Activated CD8-positive, alpha-beta T cell treated with anti-CD3 and anti-CD28 coated beads for 36 hours (primary cell): ENCODE measurements around the gene SKI. TPM values are rescaled to one million over a fixed set of nuclear protein-coding genes. Genes with fewer than 3 reads are reported as not detected.
A peak's percentile ranks its signal among the peaks of the same experiment; 100 is the strongest.

Experiments
- ATAC-seq: fragments of 200-7000 bp; cut with Tn5 transposase; one replicate; pipeline ENCODE4 v1.10.0; 2021; ENCODE audit warnings: mild to moderate bottlenecking, moderate library complexity
- CTCF ChIA-PET: fragments of 350-600 bp; sonication (Branson Sonifier 250); formaldehyde crosslinking; loops from one replicate; lab custom pipeline; 2021; ENCODE audit warnings: antibody characterized with exemption; lab: Charles Lee
- POLR2A ChIA-PET: fragments of 350-600 bp; sonication (Branson Sonifier 250); formaldehyde crosslinking; loops from one replicate; lab custom pipeline; 2021; ENCODE audit warnings: antibody characterized with exemption; lab: Charles Lee
- DNase-seq: peaks from one replicate; pipeline ENCODE4 v3.0.0-alpha.2; 2020
- H3K27ac Mint-ChIP-seq: one replicate; pipeline ENCODE4 v1.8.0; 2021; ENCODE audit warnings: mild to moderate bottlenecking, mixed read lengths
- H3K27me3 Mint-ChIP-seq: one replicate; pipeline ENCODE4 v1.8.0; 2021; ENCODE audit warnings: mixed read lengths
- H3K36me3 Mint-ChIP-seq: one replicate; pipeline ENCODE4 v1.8.0; 2021; ENCODE audit warnings: low read depth, mixed read lengths
- H3K4me1 Mint-ChIP-seq: one replicate; pipeline ENCODE4 v1.8.0; 2021; ENCODE audit warnings: low read depth, mixed read lengths
- H3K4me3 Mint-ChIP-seq: one replicate; pipeline ENCODE4 v1.8.0; 2021; ENCODE audit warnings: mild to moderate bottlenecking, moderate library complexity, mixed read lengths
- H3K9me3 Mint-ChIP-seq: one replicate; pipeline ENCODE4 v1.8.0; 2021; ENCODE audit warnings: mixed read lengths
- intact Hi-C: fragments of 100-400 bp; cut with micrococcal nuclease; formaldehyde crosslinking; loops from one replicate; pipeline ENCODE4 v1.10.0; 2022
- total RNA-seq, 2 experiments: library from RNA; stranded (reverse); gene quantifications; one replicate each; pipeline ENCODE4 v1.2.3, GENCODE V29; 2021
- TF ChIP-seq, protein P1 (sequence below): fragments of 200-600 bp; IDR thresholded peaks from one replicate; pipeline ENCODE4 v1.8.0; 2022; ENCODE audit warnings: antibody characterized with exemption, mild to moderate bottlenecking

The SKI gene
- total RNA-seq, 2 experiments from 2014 or later = 27.5 to 28.3 TPM

- CTCF ChIA-PET = interaction anchor here (1.8 to 3.4 kb wide), 7 partner anchors 18 to 147 kb away, joined by 3 to 21 read pairs (median 7); partner anchors contain the start of gene FAAP20
- TF ChIP-seq, protein P1, sequence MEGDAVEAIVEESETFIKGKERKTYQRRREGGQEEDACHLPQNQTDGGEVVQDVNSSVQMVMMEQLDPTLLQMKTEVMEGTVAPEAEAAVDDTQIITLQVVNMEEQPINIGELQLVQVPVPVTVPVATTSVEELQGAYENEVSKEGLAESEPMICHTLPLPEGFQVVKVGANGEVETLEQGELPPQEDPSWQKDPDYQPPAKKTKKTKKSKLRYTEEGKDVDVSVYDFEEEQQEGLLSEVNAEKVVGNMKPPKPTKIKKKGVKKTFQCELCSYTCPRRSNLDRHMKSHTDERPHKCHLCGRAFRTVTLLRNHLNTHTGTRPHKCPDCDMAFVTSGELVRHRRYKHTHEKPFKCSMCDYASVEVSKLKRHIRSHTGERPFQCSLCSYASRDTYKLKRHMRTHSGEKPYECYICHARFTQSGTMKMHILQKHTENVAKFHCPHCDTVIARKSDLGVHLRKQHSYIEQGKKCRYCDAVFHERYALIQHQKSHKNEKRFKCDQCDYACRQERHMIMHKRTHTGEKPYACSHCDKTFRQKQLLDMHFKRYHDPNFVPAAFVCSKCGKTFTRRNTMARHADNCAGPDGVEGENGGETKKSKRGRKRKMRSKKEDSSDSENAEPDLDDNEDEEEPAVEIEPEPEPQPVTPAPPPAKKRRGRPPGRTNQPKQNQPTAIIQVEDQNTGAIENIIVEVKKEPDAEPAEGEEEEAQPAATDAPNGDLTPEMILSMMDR = no peak
- intact Hi-C loops = loop anchor here (5.0 kb wide), 1 partner anchor 58 kb away; no protein-coding TSS in a partner anchor
- H3K4me3 Mint-ChIP-seq = peak overlapping the region; percentile 73
- peak overlapping the region; percentile 92 for H3K27ac Mint-ChIP-seq
- H3K27me3 Mint-ChIP-seq = no peaks in the 10 kb centered on the region
- peak; percentile 22 for ATAC-seq
- no peaks in the 10 kb centered on the region for H3K9me3 Mint-ChIP-seq
- peak; percentile 50 for DNase-seq
- POLR2A ChIA-PET = interaction anchor here (0.5 to 2.9 kb wide), 10 partner anchors 10 to 147 kb away, joined by 3 to 18 read pairs (median 5); no protein-coding TSS in a partner anchor
- peaks cover 66% of the 10 kb centered on the region for H3K4me1 Mint-ChIP-seq
- H3K36me3 Mint-ChIP-seq = peaks cover 29% of the 10 kb centered on the region
Observed at GRCh38 chr1:2234762-2235113, 6.6 kb downstream of the SKI start.

GRCh38 chr1:2235300-2235998 is 7.3 kb downstream of the SKI start:
- H3K9me3 Mint-ChIP-seq = no peaks in the 10 kb centered on the region
- peaks cover 73% of the 10 kb centered on the region for H3K4me1 Mint-ChIP-seq
- intact Hi-C loops = no loop called here
- no peaks in the 10 kb centered on the region for H3K27me3 Mint-ChIP-seq
- POLR2A ChIA-PET = interaction anchor here (1.1 to 2.9 kb wide), 2 partner anchors 18 to 65 kb away, joined by 3 to 18 read pairs; no protein-coding TSS in a partner anchor
- CTCF ChIA-PET = interaction anchor here (1.8 to 3.4 kb wide), 6 partner anchors 17 to 80 kb away, joined by 3 to 21 read pairs (median 6); partner anchors contain the start of gene FAAP20
- H3K4me3 Mint-ChIP-seq = peak overlapping the region; percentile 16
- peak overlapping the region; percentile 92 for H3K27ac Mint-ChIP-seq
- peaks cover 25% of the 10 kb centered on the region for H3K36me3 Mint-ChIP-seq
- ATAC-seq (no peak), DNase-seq (no peak)
- TF ChIP-seq, protein P1 = no peak

DNA sequence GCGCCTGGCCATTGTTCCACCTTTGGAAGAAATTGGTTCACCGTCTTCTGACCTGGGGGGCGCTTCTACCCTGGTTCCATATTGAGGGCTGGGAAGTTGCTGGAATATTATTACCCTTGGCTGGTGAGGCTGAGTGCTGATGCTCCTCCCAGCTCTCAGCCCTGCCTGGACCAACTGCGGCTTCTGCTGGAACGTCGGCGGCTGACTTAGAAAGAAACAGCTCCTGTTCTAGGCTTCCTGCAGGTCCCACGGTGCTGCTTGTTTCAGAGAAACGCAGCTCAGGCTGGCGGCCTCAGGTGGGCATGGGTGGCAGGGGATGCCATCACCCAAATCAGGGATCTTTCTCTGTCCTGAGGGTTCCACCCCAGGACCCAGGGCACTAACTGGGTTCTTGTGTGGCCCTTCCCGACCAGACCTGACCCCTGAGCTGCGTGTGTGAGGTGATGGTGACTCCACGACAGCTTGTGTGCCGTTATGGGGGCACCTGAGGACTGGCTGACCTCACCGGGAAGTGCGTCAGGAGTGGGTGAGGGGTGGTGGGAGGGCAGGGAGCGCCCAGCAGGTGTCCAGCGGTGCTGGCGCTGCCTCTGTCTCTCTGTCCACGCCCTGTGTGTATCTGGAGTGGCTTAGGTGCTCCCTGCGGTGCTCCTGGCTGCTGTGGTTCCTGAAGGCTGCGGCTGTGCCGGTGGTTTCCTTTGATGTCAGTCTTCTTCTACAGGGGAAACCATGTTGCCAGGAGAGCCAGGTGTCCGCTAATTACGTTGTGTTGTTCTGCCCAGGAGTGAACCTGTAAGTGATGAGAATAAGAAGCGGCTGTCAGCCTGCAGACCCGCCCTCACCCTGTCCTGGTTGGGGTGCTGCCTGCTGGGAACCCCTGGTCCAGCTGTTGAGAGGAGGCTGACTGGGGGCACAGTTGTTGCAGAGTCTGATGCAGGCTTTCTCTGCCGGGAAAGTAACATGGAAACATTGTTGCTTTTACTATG is 8.9 kb downstream of the SKI start:
- DNase-seq = peak; percentile 68
- TF ChIP-seq, protein P1 = no peak
- Mint-ChIP-seq H3K27ac (peak overlapping the region; percentile 67), H3K36me3 (peaks cover 21% of the 10 kb centered on the region), H3K4me1 (peaks cover 82% of the 10 kb centered on the region), H3K9me3 (no peaks in the 10 kb centered on the region), H3K27me3 (no peaks in the 10 kb centered on the region), H3K4me3 (peak overlapping the region; percentile 7)
- ATAC-seq = no peak
- intact Hi-C loops = no loop called here
- POLR2A ChIA-PET = interaction anchor here (0.7 to 1.9 kb wide), 6 partner anchors 8 to 194 kb away, joined by 3 to 9 read pairs (median 4); no protein-coding TSS in a partner anchor
- CTCF ChIA-PET = interaction anchor here (0.8 to 1.5 kb wide), 5 partner anchors 10 to 310 kb away, joined by 3 to 4 read pairs (median 3); no protein-coding TSS in a partner anchor

- peaks cover 82% of the 10 kb centered on the region for H3K4me1 Mint-ChIP-seq
- ChIA-PET POLR2A (interaction anchor here (0.7 to 1.9 kb wide), 5 partner anchors 9 to 35 kb away, joined by 3 to 9 read pairs (median 4); no protein-coding TSS in a partner anchor), CTCF (interaction anchor here (1.3 to 1.4 kb wide), 2 partner anchors 21 to 42 kb away, joined by 3 read pairs; no protein-coding TSS in a partner anchor)
- TF ChIP-seq, protein P1 = no peak
- peak overlapping the region; percentile 67 for H3K27ac Mint-ChIP-seq
- no peaks in the 10 kb centered on the region for H3K27me3 Mint-ChIP-seq
- intact Hi-C loops = no loop called here
- peaks cover 19% of the 10 kb centered on the region for H3K36me3 Mint-ChIP-seq
- ATAC-seq (no peak), DNase-seq (no peak)
- no peak overlapping the region for H3K4me3 Mint-ChIP-seq
- H3K9me3 Mint-ChIP-seq = no peaks in the 10 kb centered on the region
Observed at GRCh38 chr1:2237773-2238172, 9.7 kb downstream of the SKI start.
